HG02973 (cell line): ENCODE data around the gene ICAM3.

Experiments used
- ATAC-seq: cut with Tn5 transposase; IDR thresholded peaks from one replicate; pipeline ENCODE4 v1.9.1; 2021; ENCODE audit warnings: moderate library complexity; ENCODE audit not compliant: unreplicated experiment

ICAM3 gene

GRCh38 chr19:10320602-10321416 is 18.6 kb downstream of the ICAM3 start:
- no peak for ATAC-seq

DNA sequence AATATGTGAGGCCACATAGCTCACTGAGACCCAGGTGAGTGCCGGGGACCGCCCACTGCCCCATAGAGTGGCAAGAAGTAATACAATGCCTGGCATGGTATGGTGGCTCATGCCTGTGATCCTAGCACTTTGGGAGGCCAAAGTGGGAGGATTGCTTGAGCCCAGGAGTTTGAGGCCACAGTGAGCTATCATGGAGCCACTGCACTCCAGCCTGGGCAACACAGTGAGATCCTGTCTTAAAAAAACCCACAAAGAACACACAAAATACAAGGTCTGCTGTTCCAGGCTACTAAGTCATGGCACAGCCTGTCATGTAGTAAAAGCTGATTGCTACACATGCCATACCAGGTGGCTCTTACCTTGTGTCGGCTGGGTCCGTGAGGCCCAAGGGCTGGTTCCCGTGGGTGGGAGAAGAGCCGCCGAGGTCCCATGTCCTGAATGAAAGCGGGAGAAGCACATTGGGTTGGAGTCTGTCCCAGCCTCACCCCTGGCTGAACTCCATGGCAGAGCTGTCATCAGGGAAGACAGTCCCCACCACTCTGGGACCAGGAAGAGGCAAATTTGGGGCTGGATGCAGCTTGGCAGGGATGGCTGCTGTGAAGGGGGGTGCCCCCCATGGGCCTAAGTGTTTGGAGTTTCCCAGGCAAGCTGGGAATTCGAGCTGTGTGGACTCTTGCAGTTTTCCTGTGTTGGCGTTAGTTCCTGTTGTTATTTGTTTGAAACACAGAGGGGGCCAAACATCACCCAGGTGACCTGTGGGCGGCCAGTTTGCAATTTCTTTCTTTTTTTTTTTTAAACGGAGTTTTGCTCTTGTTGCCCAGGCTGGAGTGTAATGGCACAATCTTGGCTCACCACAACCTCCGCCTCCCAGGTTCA is 20.4 kb downstream of the ICAM3 start:
- ATAC-seq = no peak

DNA sequence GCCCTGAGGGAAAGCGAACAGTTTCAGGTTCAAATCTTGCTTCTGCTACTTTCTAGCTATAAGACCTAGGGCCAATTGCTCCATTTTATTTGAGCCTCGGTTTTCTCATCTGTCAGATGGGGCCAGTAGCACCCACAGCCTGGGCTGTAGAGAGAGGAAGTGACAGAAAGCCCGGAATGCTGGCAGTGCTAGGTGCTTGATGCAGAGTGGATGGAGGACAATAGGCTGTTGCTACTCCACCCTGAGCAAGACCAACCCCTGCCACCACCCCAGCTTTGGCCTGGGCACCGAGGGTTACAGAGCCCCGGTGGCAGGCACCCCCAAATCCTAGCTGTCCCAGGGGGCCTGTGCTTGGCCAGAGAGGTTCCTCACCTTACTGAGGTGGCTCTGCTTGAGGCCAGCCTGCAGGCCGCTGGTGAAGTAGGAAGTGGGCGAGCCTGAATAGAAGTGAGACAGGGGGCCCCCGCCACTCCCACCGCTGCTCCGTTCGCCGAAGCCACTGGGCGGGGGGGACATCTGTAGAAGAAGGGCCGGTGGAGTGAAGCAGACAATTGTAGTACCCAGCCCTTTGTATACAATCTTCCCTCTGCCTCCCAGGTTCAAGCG is 21.5 kb downstream of the ICAM3 start:
- no peak for ATAC-seq

- no peak for ATAC-seq
Measured at GRCh38 chr19:10317045-10317856, 22.2 kb downstream of the ICAM3 start.

- ATAC-seq = no peak
Measured at GRCh38 chr19:10316229-10317044, 23.0 kb downstream of the ICAM3 start.

- peak; percentile 53 for ATAC-seq
Measured at GRCh38 chr19:10315335-10316214, 23.8 kb downstream of the ICAM3 start, which contains the start of gene FDX2. TSS of gene FDX2 (minus strand) at chr19:10316015. CDS start at chr19:10315996, 19 bp downstream.

DNA sequence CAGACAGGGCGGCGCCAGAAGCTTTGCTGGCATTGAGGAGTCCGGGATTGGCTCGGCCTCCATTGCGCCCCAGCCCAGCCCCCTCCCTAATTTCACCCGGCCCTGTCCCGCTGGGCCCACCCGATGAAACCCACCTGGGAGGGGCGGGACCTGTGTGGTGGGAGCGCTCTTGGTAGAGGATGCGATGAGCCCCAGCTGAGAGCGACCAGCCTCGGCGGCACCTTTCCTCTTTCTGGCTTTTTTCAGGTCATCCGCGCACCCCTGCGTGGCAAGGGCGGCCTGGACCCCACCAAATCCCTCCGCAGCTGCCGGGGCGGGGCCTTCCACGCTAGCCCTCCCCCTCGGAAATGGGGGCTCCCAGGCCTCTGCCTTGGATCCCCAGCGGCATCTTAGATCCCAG is 30.0 kb downstream of the ICAM3 start, which contains the start of gene ZGLP1:
Gene ZGLP1 (minus strand): TSS at position 393 of the 400 bp plus-strand sequence.
- ATAC-seq = no peak

GRCh38 chr19:10306327-10306726 is 33.1 kb downstream of the ICAM3 start:
- no peak for ATAC-seq

DNA sequence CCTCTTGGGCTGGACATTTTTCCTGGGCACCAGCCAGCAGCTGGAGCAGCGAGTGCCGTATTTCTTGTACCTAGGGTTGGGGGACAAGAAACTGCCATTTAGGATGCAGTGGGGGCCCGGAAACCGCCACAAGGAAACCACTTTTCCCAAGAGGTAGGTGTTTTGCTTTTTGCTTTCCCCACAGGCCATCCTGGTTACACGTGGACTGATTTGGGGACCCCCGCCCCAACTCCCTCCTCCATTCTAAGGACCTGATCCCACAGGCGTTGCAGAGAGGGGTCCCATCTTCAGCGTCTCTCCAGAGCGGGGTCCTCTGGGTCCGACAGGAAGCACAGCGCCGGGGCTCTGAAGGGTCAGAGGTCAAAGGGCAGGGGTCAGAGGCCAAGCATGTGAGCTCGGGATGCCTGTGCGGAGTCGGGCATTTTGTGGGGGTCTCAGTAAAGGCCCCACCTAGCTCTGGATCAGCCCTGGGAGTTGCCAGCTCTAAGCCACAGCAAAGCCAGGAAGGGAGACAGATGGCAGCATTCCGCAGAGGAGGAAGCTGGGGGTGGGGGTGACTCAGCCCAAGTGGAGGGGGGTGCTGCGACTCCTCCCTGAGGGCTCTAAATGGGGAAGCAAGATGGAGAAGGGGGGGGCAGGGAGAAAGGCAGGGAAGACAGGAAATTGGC is 34.2 kb downstream of the ICAM3 start:
- no peak for ATAC-seq

DNA sequence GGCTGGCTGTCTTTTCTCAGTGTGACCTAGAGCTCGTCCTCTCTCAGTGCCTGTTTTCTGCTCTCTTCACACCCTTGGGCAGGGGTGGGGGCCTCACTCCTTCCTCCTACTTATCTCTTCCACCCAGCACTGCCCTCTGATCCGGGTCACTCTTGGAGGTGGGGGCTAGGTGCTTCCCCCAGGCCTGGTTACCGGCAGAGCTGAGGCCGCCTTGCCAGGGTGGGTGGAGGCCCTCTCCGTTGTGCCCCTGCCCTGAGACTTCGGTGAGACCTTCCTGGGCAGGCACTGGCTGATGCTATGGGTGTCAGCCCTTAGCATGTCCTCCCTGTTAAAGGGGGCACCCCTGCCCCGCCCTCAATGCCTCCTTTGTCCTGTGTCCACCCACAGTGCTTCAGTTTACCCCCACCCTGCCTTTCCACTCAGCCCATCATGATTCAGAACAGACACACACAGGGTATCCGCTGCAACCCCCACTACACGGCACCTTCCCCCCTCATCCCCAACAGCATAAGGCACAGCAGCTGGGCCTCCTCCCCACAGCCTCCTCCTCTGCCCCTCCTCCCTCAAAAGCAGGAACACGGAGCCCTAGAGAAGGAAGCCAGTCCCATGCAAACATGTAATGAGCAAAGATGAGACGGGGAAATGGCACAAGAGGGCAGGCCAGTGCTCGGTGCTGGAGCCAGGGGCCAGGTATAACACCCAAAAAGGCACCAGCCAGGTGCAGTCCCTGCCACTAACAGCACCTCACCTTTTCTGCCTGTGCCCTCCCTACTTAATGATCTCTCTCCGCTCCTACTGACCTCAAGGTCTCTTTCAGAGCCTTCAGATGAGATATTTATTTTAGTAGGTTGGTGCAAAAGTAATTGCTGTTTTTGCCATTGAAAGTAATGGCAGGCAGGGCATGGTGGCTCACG is 39.6 kb downstream of the ICAM3 start:
- no peak for ATAC-seq

- no peak for ATAC-seq
Measured at GRCh38 chr19:10295847-10296591, 43.4 kb downstream of the ICAM3 start.

- ATAC-seq = no peak
Measured at GRCh38 chr19:10295305-10295846, 44.0 kb downstream of the ICAM3 start.

DNA sequence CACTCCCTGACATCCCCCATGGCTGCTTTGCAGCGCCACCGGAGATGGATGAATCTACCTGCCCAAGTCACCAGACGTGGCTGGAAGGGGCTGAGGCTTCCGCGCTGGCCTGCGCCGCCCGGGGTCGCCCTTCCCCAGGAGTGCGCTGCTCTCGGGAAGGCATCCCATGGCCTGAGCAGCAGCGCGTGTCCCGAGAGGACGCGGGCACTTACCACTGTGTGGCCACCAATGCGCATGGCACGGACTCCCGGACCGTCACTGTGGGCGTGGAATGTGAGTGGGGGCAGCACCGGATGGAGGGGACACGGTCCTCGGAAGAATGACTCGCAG is 45.1 kb downstream of the ICAM3 start:
- ATAC-seq = no peak

DNA sequence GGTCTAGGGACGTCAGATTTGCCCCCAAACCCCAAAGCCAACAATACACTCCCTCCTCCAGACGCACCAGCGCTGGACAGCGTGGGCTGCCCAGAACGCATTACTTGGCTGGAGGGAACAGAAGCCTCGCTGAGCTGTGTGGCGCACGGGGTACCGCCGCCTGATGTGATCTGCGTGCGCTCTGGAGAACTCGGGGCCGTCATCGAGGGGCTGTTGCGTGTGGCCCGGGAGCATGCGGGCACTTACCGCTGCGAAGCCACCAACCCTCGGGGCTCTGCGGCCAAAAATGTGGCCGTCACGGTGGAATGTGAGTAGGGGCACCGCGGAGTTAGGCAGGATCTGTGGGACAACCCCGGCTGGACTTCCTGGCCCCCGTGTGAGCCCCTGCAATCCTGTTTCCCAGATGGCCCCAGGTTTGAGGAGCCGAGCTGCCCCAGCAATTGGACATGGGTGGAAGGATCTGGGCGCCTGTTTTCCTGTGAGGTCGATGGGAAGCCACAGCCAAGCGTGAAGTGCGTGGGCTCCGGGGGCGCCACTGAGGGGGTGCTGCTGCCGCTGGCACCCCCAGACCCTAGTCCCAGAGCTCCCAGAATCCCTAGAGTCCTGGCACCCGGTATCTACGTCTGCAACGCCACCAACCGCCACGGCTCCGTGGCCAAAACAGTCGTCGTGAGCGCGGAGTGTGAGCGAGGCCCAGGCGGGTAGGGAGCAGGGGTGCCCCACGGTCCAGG is 45.6 kb downstream of the ICAM3 start:
- no peak for ATAC-seq

- ATAC-seq = no peak
Measured at GRCh38 chr19:10292789-10293636, 46.4 kb downstream of the ICAM3 start.
